NCI-H345 treated with DMSO at 0.1 percent for 48 hours (cell line): ENCODE data around the gene CHRNG.

Experiments used
- DNase-seq: peaks from one replicate; lab custom pipeline; 2025; ENCODE audit not compliant: unreplicated experiment; lab: John Stamatoyannopoulos, UW

CHRNG gene, protein sequence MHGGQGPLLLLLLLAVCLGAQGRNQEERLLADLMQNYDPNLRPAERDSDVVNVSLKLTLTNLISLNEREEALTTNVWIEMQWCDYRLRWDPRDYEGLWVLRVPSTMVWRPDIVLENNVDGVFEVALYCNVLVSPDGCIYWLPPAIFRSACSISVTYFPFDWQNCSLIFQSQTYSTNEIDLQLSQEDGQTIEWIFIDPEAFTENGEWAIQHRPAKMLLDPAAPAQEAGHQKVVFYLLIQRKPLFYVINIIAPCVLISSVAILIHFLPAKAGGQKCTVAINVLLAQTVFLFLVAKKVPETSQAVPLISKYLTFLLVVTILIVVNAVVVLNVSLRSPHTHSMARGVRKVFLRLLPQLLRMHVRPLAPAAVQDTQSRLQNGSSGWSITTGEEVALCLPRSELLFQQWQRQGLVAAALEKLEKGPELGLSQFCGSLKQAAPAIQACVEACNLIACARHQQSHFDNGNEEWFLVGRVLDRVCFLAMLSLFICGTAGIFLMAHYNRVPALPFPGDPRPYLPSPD

DNA sequence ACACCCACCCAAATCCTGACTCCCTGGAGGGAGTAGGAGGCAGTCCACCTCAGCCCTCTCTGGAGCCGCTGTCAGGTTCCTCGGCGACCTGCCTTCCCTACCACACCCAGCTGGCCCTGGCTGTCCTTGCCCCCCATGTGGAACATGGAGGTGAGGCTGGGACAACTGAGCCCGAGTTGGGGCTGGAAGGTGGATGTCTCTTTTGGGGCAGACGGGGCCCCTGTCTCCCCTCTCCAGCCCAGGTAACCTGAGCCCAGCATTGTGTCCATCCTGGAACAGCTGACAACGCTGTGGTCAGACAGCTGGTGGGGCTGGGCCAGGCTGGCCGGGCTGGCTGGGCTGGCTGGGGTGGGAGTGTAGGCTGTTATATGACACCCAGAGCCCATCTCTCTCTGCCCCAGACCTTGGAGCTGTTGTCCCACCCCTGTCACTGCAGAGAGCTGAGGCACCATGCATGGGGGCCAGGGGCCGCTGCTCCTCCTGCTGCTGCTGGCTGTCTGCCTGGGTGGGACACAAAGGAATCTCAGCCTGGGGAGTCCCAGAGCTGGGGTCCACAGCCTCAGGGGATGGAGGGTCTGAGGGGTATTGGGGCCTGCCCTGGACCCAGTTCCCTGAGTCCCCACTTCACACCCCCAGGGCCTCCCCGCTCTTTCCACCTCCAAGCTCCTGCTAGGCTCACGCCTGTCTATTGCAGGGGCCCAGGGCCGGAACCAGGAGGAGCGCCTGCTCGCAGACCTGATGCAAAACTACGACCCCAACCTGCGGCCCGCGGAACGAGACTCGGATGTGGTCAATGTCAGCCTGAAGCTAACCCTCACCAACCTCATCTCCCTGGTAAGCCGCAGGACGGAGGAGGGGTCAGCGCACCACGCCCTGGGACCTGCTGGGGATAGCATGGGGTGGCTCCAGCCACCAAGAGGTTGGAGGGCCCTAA is at the start of gene CHRNG:
CHRNG (plus strand) TSS at position 395 of the 934 bp plus-strand sequence; CDS start at position 451, 56 bp downstream.
- DNase-seq = no peak

DNA sequence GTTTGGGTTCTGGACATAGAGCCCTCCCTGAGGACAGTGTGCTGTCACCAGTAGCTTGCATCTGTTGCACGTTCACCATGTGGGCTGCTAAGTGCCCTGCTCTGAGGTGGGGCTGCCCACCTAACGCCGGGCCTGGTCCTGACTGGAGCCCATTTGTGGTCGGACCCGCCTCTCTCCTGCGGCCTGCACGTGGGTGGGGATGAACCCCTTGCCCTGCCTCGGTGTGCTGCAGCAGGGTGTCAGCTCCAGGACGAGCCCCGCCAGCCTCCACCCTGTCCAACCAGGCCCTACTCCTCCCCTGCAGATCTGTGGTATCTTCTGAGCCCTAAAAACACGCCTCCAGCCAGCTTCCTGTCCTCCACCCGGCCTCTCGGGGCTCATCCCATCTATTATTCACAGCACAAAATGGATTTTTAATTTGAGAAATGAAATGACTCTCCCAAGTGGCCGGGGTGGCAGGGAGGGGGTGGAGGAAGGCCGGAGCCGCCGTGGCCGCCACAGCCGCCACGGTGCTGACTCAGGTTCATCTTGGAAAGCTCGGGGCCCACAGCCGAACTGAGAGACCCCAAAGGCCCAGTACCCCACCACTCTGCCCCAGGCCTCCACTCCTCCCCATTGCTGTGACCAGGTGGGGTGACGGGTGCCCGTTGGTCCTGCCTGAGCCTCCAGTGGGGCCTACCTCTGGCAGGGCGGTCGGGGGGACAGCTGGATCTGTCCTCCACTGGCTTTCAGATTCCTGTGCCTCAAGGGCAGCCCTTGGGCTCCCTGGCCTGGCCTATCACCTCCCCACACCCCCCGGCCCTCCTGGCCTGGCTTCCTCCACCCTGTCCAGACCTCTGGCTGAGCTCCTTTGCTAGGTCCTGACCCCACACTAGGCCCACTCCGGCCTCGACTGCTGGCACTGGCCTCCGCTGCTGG is 49.0 kb upstream of the CHRNG start:
- no peak for DNase-seq

DNA sequence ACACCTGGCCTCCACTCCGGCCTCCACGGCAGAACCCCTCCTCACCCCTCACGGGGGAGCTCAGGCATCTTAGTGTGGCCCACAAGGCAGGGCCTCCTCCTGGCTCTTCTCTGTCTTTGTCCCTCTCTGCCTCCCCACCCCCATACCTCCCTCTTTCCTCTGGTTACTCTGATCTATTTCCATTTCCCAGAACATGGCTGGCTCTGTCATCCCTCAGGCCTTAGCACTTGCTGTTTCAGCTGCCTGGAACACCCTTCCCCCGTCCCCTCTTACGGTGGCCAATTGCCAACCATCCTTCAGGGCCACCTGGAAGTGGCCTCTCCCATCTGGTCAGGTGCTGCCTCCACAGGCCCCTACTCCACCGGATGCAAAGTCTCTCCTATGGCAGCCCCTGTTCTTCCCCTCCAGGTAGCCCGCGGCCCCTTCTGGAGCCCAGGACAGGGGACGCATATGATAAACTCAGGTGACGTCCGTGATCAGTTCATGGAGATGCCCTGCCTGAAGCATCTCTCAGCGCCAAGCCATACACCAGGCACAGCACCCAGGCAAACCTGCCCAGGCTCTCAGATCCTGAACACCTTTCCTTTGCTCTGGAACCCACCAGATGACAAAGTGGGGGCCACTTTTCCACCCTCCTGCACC is 48.2 kb upstream of the CHRNG start:
- DNase-seq = no peak

DNA sequence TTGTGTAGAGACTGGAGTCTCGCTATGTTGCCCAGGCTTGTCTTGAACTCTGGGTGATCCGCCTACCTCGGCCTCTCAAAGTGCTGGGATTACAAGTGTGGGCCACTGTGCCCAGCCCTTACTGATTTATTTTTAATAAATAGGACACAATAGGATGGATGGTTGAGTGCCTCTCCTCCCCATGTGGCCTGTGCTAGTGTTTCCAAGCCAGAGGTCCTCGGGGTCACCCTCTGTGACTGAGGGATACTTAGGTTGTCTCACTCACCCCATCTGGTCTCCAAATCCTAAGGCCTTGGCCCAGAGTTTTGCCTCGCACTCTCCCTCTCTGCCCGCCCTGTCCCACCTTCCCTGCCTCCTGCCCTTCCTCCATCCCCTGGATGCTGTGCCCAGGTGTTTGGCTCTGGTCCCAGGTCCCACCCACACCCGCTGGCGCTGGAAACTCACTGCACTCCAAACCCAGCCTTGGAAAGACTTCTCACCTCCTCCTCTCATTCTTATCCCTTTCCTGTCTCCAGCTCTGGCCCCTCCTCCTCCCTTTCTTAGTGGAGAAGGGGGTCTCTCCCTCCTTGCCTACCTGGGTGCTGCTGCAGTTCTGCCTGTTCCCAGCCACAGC is 47.1 kb upstream of the CHRNG start:
- DNase-seq = no peak

DNA sequence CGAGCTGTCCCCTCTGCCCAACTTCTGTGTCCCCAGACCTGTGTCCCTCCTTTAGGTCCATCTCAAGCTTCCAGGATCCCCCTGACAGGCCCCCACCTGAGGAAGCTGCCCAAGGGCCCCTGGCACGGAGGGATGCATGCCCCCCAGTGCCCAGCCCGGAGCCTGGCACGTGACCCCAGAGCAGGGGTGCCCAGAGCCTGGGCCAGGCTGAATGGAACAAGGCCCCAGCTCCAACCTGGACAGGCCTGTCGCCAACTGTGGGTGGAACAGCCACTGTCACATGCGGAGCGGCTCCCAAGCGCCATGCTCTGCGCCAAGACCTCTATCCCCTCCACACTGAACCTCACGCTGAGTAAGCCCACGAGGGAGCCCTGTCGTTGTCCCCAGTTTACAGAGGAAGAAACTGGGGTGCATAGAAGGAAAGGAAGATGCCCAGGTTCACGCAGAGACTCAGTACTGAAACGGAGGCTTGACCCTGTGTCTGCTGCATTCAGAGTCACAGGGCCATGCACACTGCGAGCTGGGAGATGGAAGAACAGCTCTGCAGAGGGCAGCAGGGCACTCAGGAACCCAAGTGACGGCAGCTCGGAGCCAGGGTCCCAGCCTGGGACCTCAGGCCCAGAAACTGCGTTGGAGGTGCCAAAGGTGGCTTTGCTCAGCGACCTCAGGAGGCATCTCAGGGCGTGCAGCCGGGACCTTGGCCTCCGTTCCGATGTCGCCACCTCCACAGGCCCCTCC is 46.4 kb upstream of the CHRNG start:
- DNase-seq = no peak

DNA sequence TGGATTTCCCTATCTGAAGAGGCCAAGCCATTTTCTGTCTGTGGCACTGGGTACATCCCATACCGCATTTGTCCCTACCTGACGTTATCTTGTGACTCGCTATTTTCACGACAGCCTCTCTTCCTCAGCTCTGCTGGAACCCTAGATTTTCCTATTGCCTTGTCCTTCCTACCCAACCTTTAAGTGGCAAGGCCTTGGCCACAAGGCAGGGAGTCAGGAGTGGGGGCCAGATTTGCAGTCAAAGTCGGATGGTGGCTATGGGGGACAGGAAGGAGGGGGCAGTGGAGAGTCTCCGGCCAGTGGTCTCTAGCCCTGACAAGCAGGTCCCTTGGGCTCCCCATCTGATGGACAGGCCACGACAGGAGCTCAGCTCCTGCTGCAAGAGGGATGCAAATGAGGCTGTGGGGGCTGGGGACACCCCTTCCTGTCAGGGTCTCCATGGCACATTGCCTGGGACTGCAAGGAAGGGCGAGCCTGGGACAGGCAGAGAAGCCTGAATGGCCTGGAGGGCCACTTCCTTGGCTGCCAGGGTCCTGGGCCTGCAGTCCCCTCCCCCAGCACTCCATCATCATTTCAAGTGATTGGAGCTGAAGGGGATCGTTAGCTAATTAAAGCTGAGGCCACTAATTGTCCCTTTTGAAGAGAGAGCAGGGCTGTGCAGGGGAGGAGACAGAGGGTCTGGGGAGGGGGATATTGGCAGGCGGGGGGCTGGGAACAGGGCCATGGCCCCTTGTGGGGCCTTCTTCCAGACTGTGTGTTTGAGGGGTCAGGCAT is 45.6 kb upstream of the CHRNG start:
- no peak for DNase-seq

DNA sequence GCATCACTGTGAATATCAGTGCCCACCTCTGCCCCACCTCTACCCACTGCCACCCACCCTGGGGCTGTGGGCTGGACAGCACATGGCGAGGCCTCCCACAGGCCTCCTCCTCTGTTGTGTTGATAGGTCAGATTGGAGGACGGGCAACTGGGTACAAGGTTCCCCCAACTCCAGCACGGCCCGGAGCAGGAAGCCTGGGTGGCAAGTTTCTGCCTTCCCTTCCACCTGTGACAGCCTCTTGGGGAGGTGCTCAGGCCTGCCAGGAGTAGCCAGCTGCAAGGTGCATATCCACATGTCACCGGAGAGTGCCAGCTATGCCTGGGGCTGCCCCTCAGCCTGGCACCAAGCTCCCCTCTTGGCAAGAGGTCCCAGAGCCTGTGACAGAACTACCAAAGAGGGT is 45.0 kb upstream of the CHRNG start:
- DNase-seq = no peak

DNA sequence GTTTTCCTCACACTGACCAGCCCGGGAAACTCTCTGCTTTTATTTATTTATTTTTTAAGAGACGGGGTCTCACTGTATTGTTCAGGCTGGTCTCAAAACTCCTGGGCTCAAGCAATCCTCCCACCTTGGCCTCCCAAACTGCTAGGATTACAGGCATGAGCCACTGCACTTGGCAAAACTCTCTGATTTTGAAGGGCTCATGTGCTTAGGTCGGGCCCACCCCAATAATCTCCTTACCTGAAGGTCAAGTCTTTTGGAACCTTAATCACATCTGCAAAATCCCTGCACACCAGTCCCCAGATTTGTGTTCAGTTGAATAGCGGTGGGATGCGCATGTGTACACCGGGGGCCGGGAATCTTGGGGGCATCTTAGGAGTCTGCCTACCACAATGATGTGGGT is 44.2 kb upstream of the CHRNG start:
- DNase-seq = no peak

DNA sequence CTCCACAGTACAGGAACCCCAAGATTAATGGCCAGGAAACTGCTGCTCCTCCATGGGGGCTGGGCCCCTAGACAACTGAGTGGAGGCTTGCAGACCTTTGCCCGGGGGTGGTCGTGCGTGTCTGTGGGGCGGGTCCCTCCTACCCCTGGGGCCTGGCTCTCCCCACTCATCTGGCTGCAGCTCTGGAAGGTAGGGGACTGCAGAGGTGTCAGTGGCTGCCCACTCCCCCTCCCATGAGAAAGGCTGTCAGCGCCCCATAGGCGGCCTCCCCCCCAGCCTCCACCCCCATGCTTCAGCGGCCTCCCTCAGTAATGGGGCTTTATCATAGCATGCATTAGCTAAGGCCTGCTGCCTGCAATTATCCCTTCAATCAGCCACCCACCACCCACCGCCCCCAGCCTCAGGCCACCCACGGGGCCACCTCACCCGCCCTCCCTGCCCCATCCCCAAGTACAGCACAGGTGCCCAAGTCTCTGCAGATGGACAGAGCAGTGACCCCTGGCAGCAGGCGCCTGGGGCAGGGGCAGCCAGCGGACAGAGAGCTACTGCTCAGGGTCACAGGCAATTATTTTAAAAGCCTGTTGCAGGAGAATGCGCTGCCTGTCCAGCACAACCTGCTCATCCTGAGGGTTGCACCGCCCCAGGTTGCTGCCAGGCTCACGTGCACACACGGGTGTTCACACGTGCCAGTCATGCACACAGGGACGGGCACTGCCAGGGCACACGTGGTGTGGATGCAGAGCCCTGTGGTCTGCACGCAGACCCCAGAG is 42.8 kb upstream of the CHRNG start:
- no peak for DNase-seq

DNA sequence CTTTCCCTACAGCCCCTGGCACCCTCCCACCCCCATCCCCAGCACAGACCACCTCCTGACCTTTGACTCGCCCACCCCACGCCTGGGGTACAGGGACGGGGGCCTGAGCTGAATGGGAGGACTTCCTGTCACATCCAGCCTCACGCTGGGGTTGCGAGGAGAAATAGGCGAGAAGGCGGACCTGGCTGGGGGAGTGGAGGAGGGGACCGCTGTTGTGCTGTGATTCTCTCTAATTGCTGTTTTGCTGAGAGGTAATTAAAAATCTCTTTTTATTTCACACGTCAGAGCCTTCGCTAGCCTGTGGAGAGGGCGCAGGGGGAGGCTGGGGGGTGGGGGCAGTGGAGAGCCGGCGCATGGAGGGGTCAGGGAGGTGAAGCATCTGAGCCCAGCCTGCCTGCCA is 42.1 kb upstream of the CHRNG start:
- DNase-seq = no peak

DNA sequence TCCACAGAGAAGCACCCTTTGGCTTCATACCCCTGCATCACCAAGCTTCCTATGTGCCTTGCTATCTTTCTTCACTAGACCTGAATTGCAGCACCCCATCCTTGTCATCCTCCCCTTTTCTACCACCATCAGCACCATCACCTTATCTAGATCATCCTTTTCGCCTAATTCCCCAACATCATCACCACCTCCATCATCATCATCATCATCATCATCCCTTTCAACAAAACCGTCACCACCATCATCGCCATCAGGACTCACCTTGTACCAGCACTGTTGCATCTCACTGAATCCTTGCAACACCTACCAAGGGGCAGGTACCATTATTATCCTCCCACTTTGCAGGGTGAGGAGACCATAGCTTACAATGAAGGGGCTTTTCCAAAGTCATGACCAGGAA is 41.0 kb upstream of the CHRNG start:
- no peak for DNase-seq

DNA sequence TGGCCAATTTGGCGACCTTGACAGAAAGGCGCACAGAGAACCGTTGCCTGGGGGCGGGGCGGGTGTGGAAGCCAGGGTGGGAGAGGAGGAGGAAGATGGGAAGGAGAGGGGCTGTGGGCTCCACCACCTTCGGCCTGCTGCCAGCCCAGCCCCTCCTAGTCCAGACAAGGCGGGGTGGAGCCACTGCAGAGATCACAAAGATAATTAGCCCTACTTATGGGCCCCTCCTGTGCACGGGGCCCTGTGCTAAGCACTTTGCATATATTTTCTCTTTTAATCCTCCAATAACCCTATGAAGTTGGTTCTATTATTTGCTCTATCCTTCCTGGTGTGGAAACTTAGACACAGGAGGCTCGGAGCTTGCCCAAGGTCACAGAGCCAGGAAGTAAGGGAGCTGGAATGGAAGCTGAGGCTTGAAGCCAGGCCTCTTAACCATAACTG is 38.1 kb upstream of the CHRNG start:
- no peak for DNase-seq

DNA sequence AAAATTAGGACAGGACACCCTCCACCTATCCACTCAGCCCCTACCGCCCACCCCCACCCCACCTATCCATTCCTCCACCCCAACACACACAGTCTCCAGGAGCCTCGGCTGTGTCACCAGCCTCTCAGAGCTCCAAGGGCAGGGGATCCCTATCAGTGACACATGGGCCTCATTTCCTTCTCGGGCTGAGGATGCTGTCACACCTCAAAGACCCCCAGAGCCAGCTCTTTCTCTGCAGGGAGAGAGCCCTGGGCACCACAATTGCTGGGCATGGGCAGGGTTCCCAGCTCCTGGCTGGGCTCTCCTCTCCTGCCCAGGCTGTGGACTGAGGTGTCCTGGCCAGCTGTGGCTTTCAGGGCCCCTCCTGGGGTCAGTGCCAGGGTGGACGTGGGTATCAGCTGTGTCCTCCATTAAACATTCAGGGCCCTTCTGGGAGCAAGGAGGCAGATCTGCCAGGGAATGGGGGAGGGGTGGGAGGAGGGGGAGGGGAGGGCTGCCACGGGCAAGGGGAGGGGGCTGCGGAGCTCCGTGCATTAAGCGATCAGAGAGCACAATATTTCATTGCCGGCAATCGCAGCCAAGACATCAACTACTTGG is 37.6 kb upstream of the CHRNG start:
- DNase-seq = no peak

DNA sequence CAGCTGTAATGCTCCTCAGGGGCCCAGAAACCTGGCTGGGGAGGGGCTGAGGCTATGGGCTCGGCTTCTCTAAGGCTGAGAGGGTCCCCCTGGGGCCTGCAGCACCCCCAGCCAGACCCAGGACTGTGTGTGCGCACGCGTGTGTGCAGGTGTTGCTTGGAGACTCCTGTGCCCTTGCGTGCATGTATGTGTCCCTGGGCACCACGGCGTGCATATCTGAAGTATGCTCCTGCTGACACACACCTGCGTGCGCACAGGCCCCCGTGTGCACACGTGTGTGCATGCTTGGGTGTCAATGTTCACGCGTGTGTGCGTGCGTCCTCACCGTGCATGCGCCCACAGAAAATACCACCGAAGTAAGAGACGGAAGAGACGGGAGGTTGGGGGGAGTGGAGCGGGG is 37.0 kb upstream of the CHRNG start:
- no peak for DNase-seq

DNA sequence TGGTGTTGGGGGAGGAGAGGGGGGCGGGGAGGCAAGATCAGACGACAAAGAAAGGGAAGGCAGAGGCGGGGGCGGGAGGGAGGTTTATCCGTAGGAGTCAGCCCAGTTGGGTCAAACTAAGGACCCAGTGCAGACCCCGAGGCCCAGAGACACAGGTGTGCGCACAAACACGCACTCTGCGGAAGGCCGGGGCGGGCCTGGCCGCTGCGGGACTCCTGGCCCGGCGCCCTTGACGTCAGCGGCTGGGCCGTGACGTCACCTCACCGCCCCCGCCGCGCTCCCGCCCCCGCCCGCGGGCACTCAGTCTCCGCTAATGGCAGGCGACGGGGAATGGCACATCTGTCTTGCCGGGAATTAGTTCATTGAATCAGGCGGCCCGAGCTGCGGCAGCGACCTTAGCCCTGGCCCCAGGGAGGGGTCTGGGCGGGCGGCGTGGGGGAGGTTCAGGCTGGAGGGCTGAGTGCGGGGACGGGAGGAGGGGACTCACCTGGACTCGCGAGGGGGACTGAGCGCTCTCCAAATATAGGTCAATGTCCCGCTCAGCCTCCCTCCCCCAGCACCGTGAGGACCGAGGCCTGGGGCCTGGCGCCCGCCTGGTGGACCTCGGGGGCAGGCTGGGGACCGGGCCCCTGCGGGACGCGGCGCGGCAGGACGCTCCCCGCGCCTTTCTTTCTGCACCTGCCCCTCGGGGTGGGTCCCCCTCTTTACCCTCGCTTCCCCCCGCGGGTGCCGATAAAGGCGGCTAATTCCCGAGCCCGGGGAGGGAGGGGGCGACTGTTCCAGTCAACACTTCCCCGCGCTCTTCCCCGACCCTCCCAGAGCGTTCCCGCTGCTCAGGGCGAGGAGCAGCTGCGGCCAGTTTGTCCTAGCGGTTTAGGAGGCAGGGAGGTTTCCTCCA is 36.3 kb upstream of the CHRNG start:
- no peak for DNase-seq

DNA sequence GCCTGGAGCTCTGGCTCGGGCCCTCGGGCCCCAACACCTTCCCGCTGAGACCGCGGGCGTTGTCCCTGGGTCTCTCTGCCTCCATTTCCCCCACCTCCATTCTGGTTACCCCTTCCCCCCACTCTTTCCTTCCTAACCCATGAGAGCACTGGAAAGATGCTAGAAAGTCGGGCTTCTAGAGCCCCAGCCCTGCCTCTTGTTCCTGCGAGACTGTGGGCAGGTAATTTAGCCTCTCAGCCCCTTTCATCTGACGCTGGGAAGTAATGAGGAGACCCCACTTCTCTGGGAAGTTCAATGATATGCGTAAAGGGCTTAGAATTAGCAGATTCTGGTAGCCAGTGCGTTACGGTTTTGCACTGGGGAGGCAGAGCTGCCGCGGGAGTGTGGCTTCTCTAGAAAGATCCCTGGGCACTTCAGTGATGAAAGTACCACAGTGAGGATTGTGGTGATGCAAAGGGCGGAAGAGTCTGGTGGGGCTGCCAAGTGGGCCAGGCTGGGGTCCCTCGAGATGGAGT is 35.6 kb upstream of the CHRNG start:
- no peak for DNase-seq
